GM19043 (cell line): ENCODE measurements around the gene NLRC5.
"Not testable (repeated sequence)": the region's sequence is repeated elsewhere in the genome, so short reads cannot be mapped to it uniquely, and the experiment has no call there.

Experiments used
- ATAC-seq: cut with Tn5 transposase; IDR thresholded peaks from one replicate; pipeline ENCODE4 v1.9.1; 2021; ENCODE audit warnings: low read depth; ENCODE audit not compliant: unreplicated experiment

The NLRC5 gene

DNA sequence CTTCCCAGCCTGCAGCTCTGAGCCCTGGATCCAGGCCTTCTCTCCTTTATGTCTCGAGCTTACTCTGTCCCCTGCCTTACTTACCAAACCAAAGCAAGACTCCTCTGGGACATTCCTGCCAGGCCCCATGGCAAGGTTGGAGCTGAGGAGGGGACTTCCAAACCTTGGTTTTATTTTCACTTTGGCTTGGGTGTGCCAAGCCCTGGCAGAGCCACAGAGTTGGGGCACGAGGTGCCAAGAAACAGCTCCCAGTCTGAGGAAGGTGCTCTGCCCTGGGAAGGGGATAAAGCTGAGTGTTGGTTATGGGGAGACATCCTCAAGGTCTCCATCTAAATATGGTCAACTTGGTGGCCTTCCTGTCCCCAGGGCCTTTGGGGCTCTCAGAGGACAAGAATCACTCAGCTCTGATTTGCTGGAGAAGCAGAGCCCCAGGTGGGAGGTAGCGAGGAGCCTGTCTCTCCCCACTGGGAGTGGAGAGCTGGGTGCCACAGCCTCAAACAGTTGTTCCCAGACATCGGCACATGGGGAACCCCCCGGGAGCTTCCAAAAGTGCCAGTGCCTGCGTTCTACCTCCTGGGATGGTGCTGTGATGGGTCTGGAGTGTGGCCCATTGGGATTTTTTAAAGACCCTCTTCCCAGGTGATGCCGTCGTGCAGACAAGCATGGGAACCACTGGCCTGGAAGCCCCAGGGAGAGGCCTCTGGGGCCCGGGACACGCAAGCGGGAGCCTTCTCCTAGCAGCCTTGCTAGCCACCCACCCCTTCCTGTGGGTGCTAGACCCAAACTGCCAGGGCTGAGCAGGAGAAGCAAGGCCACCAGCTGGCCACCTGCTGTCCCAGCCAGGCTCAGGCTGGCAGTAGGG, 10.3 kb downstream of the NLRC5 start:
- ATAC-seq = no peak

- peak; percentile 49 for ATAC-seq
These were observed 11.1 kb downstream of the NLRC5 start for GRCh38 chr16:57000271-57001025.

DNA sequence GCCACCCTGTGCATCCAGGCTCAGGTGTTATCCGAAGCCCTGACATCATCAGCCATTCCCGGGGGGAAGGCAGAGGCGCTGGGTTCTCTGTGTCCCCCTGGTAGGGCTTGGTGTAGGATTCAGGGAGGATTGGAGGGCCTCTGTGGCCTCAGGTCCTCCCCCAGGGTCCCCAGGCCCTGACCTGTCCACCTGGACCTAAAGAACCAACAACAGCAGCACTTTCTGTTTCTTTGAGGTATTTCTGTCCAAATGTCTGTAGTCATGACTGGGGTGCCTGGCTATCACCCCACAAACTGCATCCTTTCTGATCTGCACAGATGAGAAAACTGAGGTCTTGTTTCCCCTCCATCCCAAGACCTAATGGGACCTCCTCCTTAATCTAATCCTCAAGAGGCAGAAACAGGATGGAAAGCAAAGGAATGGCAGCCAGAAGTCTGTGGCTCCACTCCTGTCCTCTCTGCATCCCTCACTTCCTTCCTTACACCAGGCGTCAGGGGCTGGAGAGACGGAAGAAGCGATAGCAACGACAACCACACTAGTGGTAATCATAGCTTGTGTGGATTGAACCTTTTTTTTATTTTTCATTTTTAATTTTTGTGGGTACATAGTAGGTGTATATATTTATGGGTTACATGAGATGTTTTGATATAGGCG, 11.8 kb downstream of the NLRC5 start:
- no peak for ATAC-seq

GRCh38 chr16:57003439-57004386, 14.4 kb downstream of the NLRC5 start:
- no peak for ATAC-seq

DNA sequence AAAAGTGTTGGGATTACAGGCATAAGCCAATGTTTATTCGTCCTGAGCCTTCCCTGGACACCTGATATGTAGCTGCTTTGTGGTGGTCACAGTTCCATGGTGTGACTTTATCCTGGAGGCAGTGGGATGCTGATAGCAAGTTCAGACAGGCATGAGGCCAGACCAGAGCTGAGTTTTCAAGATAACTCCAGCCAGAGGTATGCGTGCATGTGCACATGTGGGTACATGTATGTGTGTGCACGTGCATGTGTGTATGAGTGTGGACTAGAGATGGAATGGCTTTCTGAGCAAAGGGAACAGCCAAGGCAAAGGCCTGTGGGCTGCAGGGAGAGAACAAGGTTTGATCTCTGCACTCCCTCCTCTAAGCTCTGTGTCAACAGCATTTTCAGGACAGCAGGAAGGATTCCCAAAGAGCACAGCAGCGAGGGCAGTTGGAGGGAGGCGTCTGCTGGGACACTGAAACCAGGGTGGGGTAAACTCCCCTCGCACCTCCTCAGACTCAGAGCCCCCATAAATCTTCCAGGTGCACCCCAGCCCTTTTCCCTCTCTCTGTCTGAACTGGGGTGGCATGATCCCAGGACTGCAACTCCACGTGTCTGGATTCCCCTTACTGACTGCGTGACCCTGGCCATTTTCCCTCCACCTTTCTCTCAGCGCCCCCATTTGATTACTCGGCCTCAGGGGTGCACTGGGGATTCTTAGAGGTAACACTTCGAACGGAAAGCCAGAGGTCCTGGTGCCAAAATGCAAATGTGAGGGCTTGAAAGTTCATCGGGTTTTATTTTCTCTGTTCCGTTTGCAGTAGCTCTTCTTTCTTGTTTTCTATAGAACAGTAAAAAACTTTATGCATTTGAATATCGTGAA, 15.3 kb downstream of the NLRC5 start:
- no peak for ATAC-seq

DNA sequence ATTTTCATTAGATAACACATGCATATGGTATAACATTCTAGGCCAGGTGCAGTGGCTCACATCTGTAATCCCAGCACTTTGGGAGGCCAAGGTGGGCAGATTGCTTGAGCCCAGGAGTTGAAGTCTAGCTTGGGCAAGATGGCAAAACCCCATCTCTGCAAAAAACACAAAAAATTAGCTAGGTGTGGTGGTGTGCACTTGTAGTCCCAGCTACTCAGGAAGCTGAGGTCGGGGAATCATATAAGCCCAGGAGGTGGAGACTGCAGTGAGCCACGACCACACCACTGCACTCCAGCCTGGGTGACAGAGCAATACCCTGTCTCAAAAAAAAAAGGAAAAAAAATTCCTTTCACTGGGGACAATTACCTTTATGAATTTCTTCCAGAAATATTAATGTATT, 16.2 kb downstream of the NLRC5 start:
- ATAC-seq = not testable (repeated sequence)

DNA sequence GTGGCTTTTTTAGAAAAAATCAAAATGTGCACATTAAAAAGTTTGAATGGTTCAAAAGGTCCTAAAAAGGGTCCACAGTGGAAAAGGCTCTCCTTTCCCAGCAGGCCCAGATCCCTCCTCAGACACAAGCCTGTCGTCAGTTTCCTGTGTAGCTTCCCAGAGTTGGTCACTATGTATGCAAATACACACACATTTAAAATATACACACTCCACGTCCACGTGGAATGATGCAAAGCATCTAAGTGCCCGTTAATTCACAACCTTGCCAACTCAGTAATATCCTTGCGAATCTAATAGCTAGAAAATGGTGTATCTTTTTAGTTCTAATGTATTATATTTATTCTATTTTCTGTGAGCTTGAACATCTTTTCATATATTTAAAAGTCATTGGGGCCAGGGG, 17.7 kb downstream of the NLRC5 start:
- ATAC-seq = no peak

GRCh38 chr16:57007530-57007929, 18.2 kb downstream of the NLRC5 start:
- ATAC-seq = no peak

- ATAC-seq = no peak
These were observed 19.1 kb downstream of the NLRC5 start for GRCh38 chr16:57008440-57008839.

- no peak for ATAC-seq
These were observed 20.4 kb downstream of the NLRC5 start for GRCh38 chr16:57009643-57010170.

- ATAC-seq = no peak
These were observed 23.0 kb downstream of the NLRC5 start for GRCh38 chr16:57012353-57012752.

GRCh38 chr16:57013229-57013628, 23.9 kb downstream of the NLRC5 start:
- no peak for ATAC-seq

DNA sequence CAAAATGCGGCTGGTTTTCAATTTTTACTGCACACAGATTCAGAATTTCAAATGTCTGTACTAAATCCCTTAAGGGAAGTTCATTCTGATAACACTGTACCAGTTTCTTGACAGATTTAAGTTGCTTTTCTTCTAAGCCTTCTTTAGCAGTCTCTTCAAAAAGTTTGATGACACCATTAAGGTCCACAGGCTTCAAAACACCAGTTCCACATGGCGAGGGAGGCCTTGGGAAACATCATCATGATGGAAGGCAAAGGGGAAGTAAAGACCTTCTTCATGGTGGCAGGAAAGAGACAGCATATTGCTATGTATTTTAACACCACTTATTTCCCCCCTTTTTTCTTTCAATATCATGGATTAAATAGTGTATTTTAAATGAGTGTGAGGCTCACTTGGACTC, 24.5 kb downstream of the NLRC5 start:
- no peak for ATAC-seq

- ATAC-seq = no peak
These were observed 26.9 kb downstream of the NLRC5 start for GRCh38 chr16:57016301-57016700.

DNA sequence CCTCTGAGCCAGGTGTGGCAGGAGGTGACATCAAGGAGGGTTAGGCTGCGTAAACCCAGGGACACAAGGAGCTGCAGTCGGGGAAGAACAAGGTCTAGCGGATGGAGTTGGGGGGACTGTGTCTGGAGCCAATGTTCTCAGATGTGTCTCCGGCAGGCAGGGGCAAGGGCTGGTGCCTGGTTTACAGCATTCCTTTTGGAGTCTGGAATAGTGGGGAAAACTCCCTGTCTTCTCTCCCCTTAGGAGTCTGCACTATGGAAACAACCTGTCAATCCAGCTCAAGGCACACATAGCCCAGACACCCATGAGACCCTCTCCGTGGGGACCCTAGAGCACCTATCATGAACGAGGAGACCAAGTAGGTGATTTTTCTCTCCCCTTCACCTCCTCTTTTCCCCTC, 27.5 kb downstream of the NLRC5 start:
- no peak for ATAC-seq

- no peak for ATAC-seq
These were observed 27.9 kb downstream of the NLRC5 start for GRCh38 chr16:57017251-57017650.

DNA sequence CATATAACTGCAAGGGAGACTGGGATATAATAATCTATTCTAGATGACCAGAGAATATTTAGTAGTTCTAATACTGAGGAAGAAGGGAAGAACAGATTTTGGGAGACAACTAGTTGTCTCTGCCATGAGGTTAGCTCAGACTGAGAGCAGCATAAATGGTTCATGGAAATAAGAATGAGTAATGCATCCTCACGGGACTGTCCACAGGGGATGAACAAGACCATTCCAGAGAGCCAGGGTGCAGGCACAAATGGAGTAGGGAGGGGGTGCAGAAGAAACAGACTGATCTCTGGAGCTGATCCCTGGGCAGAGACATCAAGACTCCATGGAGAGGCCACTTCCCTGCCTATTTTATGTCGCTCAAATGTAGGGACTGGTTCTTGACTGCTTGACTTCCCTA, 30.4 kb downstream of the NLRC5 start:
- no peak for ATAC-seq

DNA sequence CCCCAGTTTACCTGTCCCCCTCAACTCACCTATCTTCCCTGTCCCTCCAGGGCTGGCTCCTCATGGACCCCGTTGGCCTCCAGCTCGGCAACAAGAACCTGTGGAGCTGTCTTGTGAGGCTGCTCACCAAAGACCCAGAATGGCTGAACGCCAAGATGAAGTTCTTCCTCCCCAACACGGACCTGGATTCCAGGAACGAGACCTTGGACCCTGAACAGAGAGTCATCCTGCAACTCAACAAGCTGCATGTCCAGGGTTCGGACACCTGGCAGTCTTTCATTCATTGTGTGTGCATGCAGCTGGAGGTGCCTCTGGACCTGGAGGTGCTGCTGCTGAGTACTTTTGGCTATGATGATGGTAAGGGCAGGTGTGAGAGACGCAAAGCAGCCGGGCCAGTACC, 31.3 kb downstream of the NLRC5 start:
- ATAC-seq = no peak

DNA sequence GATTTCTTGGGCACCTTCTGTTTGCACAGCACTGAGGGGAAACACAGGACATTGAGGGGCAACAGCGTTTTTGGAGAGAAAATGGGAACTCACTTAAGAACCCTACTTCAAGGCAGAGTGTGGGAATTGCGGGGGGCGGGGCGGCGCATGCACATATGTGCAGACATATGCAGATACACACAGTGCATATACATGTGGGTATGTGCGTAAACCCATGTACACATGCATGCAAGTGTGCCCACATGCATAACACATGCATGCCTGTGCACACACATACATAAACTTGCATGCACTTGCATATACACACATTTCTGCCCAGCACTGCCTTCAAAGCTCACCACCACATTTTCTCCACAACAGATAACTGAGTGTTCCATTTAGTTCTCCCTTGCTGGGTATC, 32.4 kb downstream of the NLRC5 start:
- ATAC-seq = no peak
